T-cell (primary cell): ENCODE data around the gene SH3RF3. TPM values are rescaled to one million over a fixed set of nuclear protein-coding genes. Genes with fewer than 3 reads are reported as not detected.
A peak's percentile ranks its signal among the peaks of the same experiment; 100 is the strongest.

ENCODE experiments used
- ATAC-seq, 4 experiments: fragments of 200-7000 bp in 3 of 4; fragments of 150-1000 bp in 1 of 4; cut with Tn5 transposase; replicated peaks in 1 of 4; 1 replicate in 3 of 4; 2 replicates in 1 of 4; pipeline ENCODE4 v1.10.0; 2021; ENCODE audit warnings: moderate library complexity in 3 of 4, mild to moderate bottlenecking in 2 of 4, moderate number of reproducible peaks in 1 of 4
- CTCF ChIA-PET, 2 donors: fragments of 300-600 bp; sonication (Branson Sonifier 250); formaldehyde crosslinking; loops; one replicate each; lab custom pipeline; 2022; ENCODE audit warnings: antibody characterized with exemption in 2 of 2; lab: Charles Lee
- POLR2A ChIA-PET, 2 donors: fragments of 300-600 bp; sonication (Branson Sonifier 250); formaldehyde crosslinking; loops; one replicate each; lab custom pipeline; 2022; ENCODE audit warnings: antibody characterized with exemption in 2 of 2; lab: Charles Lee
- DNase-seq, 35 experiments: peaks; one replicate each; pipeline versions ENCODE4 v3.0.0 to v3.0.0-alpha.2; 2013 to 2023
- H3K27ac ChIP-seq: one replicate; pipeline ENCODE4 v1.5.1; 2013; ENCODE audit warnings: low read length
- H3K27me3 ChIP-seq, 2 experiments: replicated peaks in 1 of 2; 1 replicate in 1 of 2; 2 replicates in 1 of 2; pipeline versions ENCODE4 v1.6.1 to v1.7.0; 2013; ENCODE audit warnings: low read length in 1 of 2, mixed read lengths in 1 of 2; ENCODE audit not compliant: control insufficient read depth in 2 of 2, insufficient read depth in 2 of 2; ENCODE audit errors: extremely low read depth in 1 of 2
- H3K36me3 ChIP-seq, 2 donors: 1 replicate in 1 of 2; 2 replicates in 1 of 2; pipeline versions ENCODE4 v1.6.1 to v1.7.0; 2013; ENCODE audit warnings: low read length in 1 of 2; ENCODE audit not compliant: control insufficient read depth in 2 of 2, insufficient read depth in 1 of 2; ENCODE audit errors: extremely low read depth in 1 of 2
- H3K4me1 ChIP-seq, 2 experiments: 1 replicate in 1 of 2; 2 replicates in 1 of 2; pipeline versions ENCODE4 v1.6.1 to v1.7.0; 2013; ENCODE audit warnings: low read length in 2 of 2, mixed read lengths in 1 of 2; ENCODE audit not compliant: insufficient read depth in 2 of 2, control insufficient read depth in 1 of 2; ENCODE audit errors: extremely low read depth in 1 of 2
- H3K4me3 ChIP-seq, 2 donors: 1 replicate in 1 of 2; 2 replicates in 1 of 2; pipeline versions ENCODE4 v1.5.1 to v1.7.0; 2013; ENCODE audit warnings: mild to moderate bottlenecking in 2 of 2, low read length in 1 of 2, moderate library complexity in 1 of 2; ENCODE audit not compliant: control insufficient read depth in 1 of 2; ENCODE audit errors: extremely low read depth in 1 of 2
- H3K9me3 ChIP-seq: 2 replicates; pipeline ENCODE4 v1.7.0; 2013
- H3K27ac Mint-ChIP-seq, 2 donors: one replicate each; pipeline ENCODE4 v1.8.0; 2020 to 2021; ENCODE audit warnings: mild to moderate bottlenecking in 2 of 2, mixed read lengths in 2 of 2
- H3K27me3 Mint-ChIP-seq, 2 donors: one replicate each; pipeline ENCODE4 v1.8.0; 2021 to 2022; ENCODE audit warnings: mixed read lengths in 2 of 2
- H3K36me3 Mint-ChIP-seq: one replicate; pipeline ENCODE4 v1.8.0; 2021; ENCODE audit warnings: mixed read lengths
- H3K4me1 Mint-ChIP-seq, 3 donors: one replicate each; pipeline ENCODE4 v1.8.0; 2020 to 2022; ENCODE audit warnings: mixed read lengths in 3 of 3, mild to moderate bottlenecking in 1 of 3
- H3K4me3 Mint-ChIP-seq, 3 donors: one replicate each; pipeline ENCODE4 v1.8.0; 2020 to 2022; ENCODE audit warnings: mild to moderate bottlenecking in 3 of 3, mixed read lengths in 3 of 3, moderate library complexity in 3 of 3
- H3K9me3 Mint-ChIP-seq, 3 donors: one replicate each; pipeline ENCODE4 v1.8.0; 2020 to 2022; ENCODE audit warnings: mixed read lengths in 3 of 3
- WGBS: methylation state at CpG from one replicate; pipeline ENCODE4 v1.1.5; 2013; ENCODE audit warnings: missing lambda C conversion rate; ENCODE audit not compliant: insufficient coverage; 5-methylcytosine and 5-hydroxymethylcytosine counted together
- total RNA-seq, 35 experiments: library from RNA in 6 of 35; stranded (reverse) in 6 of 35; fragments of 120-200 nt in 1 of 35; gene quantifications; one replicate each; pipeline versions ENCODE4 v1.2.1 to v1.2.4 and lab custom pipeline; 2013 to 2026

SH3RF3 gene
- total RNA-seq, 5 donors from 2014 or later (not counting 1 experiment from before 2014, with no cell fraction given): 1.8 to 4.6 (median 3.6) TPM

DNA sequence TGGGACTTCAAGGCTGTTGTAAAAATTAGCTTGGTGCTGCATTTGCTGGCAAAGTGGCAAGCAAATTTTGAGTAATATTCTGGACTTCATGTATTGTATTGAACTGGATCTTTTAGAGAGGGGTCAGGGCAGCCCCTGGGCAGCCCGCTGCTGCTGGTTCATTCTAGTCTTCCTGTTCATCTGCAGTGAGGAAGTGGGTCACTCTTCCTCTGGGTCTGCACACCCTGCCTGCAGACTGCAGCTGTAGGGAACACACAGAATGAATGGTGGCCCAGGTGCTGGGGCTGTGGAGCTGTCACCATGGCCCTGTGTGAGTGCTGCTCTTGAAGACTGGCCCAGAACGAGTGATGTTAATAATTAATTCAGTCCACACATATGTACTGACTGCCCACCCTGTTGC is 9.4 kb downstream of the SH3RF3 start:
- H3K4me3 ChIP-seq: no peak overlapping the region
- Mint-ChIP-seq H3K4me3 (no peak overlapping the region), H3K36me3 (no peaks in the 10 kb centered on the region), H3K27ac (no peak overlapping the region), H3K27me3 (peaks cover 3 to 15% of the 10 kb centered on the region in 2 donors), H3K9me3 (no peaks in the 10 kb centered on the region), H3K4me1 (peaks cover 29 to 54% (median 49%) of the 10 kb centered on the region in 3 donors)
- H3K27me3 ChIP-seq: peaks cover 0 to 33% of the 10 kb centered on the region in 2 experiments
- H3K36me3 ChIP-seq: no peaks in the 10 kb centered on the region
- ATAC-seq (no peak), DNase-seq (no peak)
- no peaks in the 10 kb centered on the region for H3K9me3 ChIP-seq
- peaks cover 3 to 7% of the 10 kb centered on the region in 2 experiments for H3K4me1 ChIP-seq
- H3K27ac ChIP-seq: no peak overlapping the region
- ChIA-PET CTCF (no interaction called here), POLR2A (no interaction called here)
- WGBS: 56% methylated on average over 1 of the region's 2 CpGs

GRCh38 chr2:109139002-109139401 is 10.0 kb downstream of the SH3RF3 start:
- Histone ChIP-seq H3K9me3 (no peaks in the 10 kb centered on the region), H3K36me3 (no peaks in the 10 kb centered on the region), H3K4me3 (no peak overlapping the region), H3K4me1 (peaks cover 6 to 9% of the 10 kb centered on the region in 2 experiments), H3K27ac (no peak overlapping the region), H3K27me3 (peaks cover 0 to 33% of the 10 kb centered on the region in 2 experiments)
- ChIA-PET POLR2A (no interaction called here), CTCF (no interaction called here)
- Mint-ChIP-seq H3K9me3 (no peaks in the 10 kb centered on the region), H3K36me3 (no peaks in the 10 kb centered on the region), H3K4me1 (peaks cover 29 to 54% (median 49%) of the 10 kb centered on the region in 3 donors), H3K27me3 (peaks cover 3 to 15% of the 10 kb centered on the region in 2 donors), H3K27ac (no peak overlapping the region), H3K4me3 (no peak overlapping the region)
- DNase-seq: no peak
- ATAC-seq: no peak
- 100% methylated on average over 2 of the region's 4 CpGs for WGBS

DNA sequence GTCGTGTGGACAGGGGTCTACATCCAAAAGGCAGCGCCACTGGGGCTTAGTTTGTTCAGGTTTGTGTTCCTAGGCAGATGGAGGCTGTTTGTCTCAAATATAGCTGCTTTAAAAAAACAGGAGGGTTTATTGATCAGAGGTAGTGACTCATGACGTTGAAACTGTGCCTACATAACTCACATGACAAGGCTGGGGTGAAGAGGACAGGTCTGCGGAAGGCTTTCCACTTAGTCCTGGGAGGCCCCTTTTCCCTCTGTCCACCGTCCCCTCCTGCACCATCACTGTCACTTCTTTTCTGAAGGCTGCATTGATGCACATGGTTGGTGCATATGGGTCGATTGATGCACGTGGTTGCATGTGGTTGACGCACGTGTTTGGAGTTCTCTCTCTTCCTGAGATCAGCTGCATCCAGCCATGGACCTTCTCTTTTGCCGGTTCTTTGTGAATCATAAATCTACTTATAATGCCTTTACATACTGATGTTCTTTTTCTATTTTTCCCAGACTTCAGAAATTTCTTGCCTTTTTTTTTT is 10.9 kb downstream of the SH3RF3 start:
- H3K36me3 ChIP-seq: no peaks in the 10 kb centered on the region
- peaks cover 8 to 13% of the 10 kb centered on the region in 2 experiments for H3K4me1 ChIP-seq
- Mint-ChIP-seq H3K36me3 (no peaks in the 10 kb centered on the region), H3K9me3 (no peaks in the 10 kb centered on the region), H3K27me3 (peaks cover 3 to 15% of the 10 kb centered on the region in 2 donors), H3K4me3 (no peak overlapping the region), H3K27ac (no peak overlapping the region), H3K4me1 (peaks cover 30 to 55% (median 49%) of the 10 kb centered on the region in 3 donors)
- whole genome bisulfite sequencing: 91% methylated on average over 8 of the region's 10 CpGs
- no peak for DNase-seq
- ChIA-PET POLR2A (interaction anchor here in 1 of 2 donors (0.7 kb wide), 1 partner anchor 103 kb away, joined by 3 read pairs; no protein-coding TSS in a partner anchor), CTCF (no interaction called here)
- no peak overlapping the region for H3K27ac ChIP-seq
- peaks cover 0 to 32% of the 10 kb centered on the region in 2 experiments for H3K27me3 ChIP-seq
- ATAC-seq: no peak
- no peaks in the 10 kb centered on the region for H3K9me3 ChIP-seq
- no peak overlapping the region for H3K4me3 ChIP-seq

DNA sequence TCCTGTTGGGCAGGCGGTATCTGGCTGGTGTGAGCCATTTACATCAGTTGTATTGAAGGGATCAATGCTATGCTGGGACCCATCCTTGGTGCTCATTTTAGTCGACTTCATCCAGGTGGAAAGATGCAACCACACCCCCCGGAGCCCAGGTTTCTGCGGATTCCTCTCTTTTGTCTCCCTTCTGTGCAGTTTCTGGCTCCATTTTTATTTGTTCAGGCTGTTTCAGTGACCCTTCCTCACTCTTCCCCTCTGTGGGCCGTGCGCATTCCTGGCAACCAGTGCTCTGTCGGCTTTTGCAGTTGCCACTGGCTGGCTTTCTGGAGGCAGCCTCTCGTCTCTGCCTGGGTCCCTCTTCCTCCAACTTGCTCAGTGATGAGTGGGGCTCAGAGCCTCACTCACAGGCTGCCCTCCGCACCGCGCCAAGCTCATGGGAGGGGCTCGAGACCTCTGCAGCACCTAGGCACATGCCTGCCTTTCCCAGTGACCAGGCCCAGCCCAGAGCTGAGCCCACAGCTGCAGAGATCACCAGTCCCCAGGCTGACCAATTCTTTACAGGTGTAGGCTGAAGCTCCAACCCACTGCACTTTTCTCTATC is 12.1 kb downstream of the SH3RF3 start:
- H3K36me3 Mint-ChIP-seq: no peaks in the 10 kb centered on the region
- CTCF ChIA-PET: no interaction called here
- DNase-seq (no peak), ATAC-seq (no peak)
- Histone ChIP-seq H3K36me3 (no peaks in the 10 kb centered on the region), H3K27ac (no peak overlapping the region), H3K9me3 (no peaks in the 10 kb centered on the region), H3K27me3 (peaks cover 0 to 39% of the 10 kb centered on the region in 2 experiments), H3K4me3 (no peak overlapping the region), H3K4me1 (peaks cover 8 to 17% of the 10 kb centered on the region in 2 experiments)
- H3K4me1 Mint-ChIP-seq: peaks cover 35 to 53% (median 49%) of the 10 kb centered on the region in 3 donors
- no peaks in the 10 kb centered on the region for H3K9me3 Mint-ChIP-seq
- H3K27ac Mint-ChIP-seq: no peak overlapping the region
- WGBS: 88% methylated on average over 12 of the region's 12 CpGs
- H3K4me3 Mint-ChIP-seq: no peak overlapping the region
- POLR2A ChIA-PET: no interaction called here
- H3K27me3 Mint-ChIP-seq: peaks cover 3 to 12% of the 10 kb centered on the region in 2 donors

DNA sequence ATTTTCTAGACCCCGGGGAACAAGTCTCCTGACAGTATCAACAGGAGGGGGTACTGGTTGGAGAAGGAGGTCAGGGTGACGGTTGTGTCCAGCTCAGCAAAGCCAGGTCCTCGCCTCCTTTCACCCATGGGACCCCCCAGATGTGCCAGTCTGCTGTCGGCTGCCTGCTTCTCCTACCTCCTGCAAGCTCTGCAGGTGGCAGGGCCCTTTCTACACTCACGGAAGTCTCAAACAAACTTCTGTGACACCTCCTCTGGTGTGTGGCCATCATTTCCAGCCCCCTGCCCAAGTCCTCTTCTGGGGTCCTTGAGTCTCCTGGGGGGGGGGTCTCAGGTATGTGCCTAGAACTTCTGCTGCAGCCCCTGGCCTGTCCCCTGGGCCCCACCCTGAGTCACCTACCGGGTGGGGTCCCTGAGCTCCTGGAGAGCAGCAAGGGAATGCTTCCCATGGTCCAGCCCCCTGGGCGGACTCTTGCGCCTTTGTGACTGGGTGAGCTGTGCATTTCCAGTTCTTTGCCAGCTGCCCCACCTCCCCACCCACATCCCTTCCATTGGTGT is 12.8 kb downstream of the SH3RF3 start:
- Histone ChIP-seq H3K36me3 (no peaks in the 10 kb centered on the region), H3K27me3 (peaks cover 0 to 43% of the 10 kb centered on the region in 2 experiments), H3K4me3 (no peak overlapping the region), H3K4me1 (peaks cover 8 to 17% of the 10 kb centered on the region in 2 experiments), H3K9me3 (no peaks in the 10 kb centered on the region), H3K27ac (no peak overlapping the region)
- Mint-ChIP-seq H3K4me3 (no peak overlapping the region), H3K36me3 (no peaks in the 10 kb centered on the region), H3K27ac (no peak overlapping the region), H3K9me3 (no peaks in the 10 kb centered on the region), H3K27me3 (peaks cover 3 to 12% of the 10 kb centered on the region in 2 donors), H3K4me1 (peaks cover 35 to 47% (median 44%) of the 10 kb centered on the region in 3 donors)
- 100% methylated on average over 2 of the region's 8 CpGs for WGBS
- DNase-seq (no peak), ATAC-seq (no peak)
- ChIA-PET POLR2A (no interaction called here), CTCF (no interaction called here)

- H3K4me3 Mint-ChIP-seq: peak overlapping the region in 1 of 3 donors; percentile 60
- Histone ChIP-seq H3K9me3 (no peaks in the 10 kb centered on the region), H3K4me1 (peaks cover 8 to 17% of the 10 kb centered on the region in 2 experiments), H3K4me3 (no peak overlapping the region), H3K36me3 (no peaks in the 10 kb centered on the region), H3K27me3 (peaks cover 0 to 47% of the 10 kb centered on the region in 2 experiments), H3K27ac (no peak overlapping the region)
- WGBS: 80% methylated on average over 8 of the region's 16 CpGs
- H3K27ac Mint-ChIP-seq: no peak overlapping the region
- ChIA-PET POLR2A (no interaction called here), CTCF (no interaction called here)
- peaks cover 3 to 16% of the 10 kb centered on the region in 2 donors for H3K27me3 Mint-ChIP-seq
- ATAC-seq: no peak
- H3K4me1 Mint-ChIP-seq: peaks cover 35 to 44% (median 40%) of the 10 kb centered on the region in 3 donors
- no peak for DNase-seq
- H3K36me3 Mint-ChIP-seq: no peaks in the 10 kb centered on the region
- no peaks in the 10 kb centered on the region for H3K9me3 Mint-ChIP-seq
These were observed 13.6 kb downstream of the SH3RF3 start for GRCh38 chr2:109142416-109143210.
